H1 (cell line): Measurements from ENCODE around the gene GRK3.
"Not testable (repeated sequence)": the region's sequence is repeated elsewhere in the genome, so short reads cannot be mapped to it uniquely, and the experiment has no call there.

ENCODE experiments used
- EP300 ChIP-seq, 2 experiments: IDR thresholded peaks; 1 replicate in 1 of 2; 2 replicates in 1 of 2; pipeline ENCODE4 v1.6.1; 2011 to 2012; ENCODE audit warnings: low read depth in 2 of 2, low read length in 2 of 2, mild to moderate bottlenecking in 2 of 2, borderline replicate concordance in 1 of 2, inconsistent platforms in 1 of 2, moderate library complexity in 1 of 2
- POLR2A ChIP-seq, 2 experiments: IDR thresholded peaks; 1 replicate in 1 of 2; 2 replicates in 1 of 2; pipeline ENCODE4 v1.6.1; 2011; ENCODE audit warnings: low read depth in 2 of 2, low read length in 2 of 2, mild to moderate bottlenecking in 2 of 2; ENCODE audit errors: control extremely low read depth in 1 of 2
- POLR2AphosphoS5 ChIP-seq: IDR thresholded peaks from 2 replicates; pipeline ENCODE4 v1.6.1; 2011; ENCODE audit warnings: low read depth, low read length
- TAF1 ChIP-seq: IDR thresholded peaks from 2 replicates; pipeline ENCODE4 v1.6.1; 2011; ENCODE audit warnings: mild to moderate bottlenecking, low read depth, low read length
- TF ChIP-seq, protein P1 (sequence below), 3 experiments: IDR thresholded peaks; 1 replicate in 2 of 3; 2 replicates in 1 of 3; pipeline versions ENCODE4 v1.5.1 to v1.6.1; 2011; ENCODE audit warnings: low read length in 3 of 3, mild to moderate bottlenecking in 3 of 3, inconsistent platforms in 2 of 3, low read depth in 1 of 3, moderate library complexity in 1 of 3; ENCODE audit not compliant: insufficient read depth in 1 of 3; ENCODE audit errors: control extremely low read depth in 1 of 3

DNA sequence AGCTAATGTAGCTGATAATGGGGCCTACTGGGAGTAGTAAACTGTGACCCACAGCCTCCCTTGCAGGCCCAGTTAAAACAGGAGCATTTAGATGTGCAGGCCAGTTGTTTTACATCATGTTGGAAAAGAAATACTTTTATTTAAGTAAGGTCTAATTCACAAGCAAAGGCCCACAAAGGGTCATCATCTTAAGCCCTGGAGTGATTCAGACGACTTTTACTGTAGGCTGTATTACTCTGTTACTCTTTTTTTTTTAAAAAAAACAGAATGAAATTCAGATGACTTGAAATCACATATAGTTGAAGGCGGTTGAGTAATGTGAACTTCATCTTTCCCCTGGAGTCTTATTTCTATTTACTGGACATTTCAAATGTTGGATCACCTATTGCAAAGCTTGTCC is 3.6 kb downstream of the GRK3 start:
- not testable (repeated sequence) for TF ChIP-seq POLR2AphosphoS5; POLR2A (IDR thresholded peaks at IDR 0.05; ENCODE audit: control extremely low read depth in 1 of 2, low read depth in 2 of 2, low read length in 2 of 2); EP300 (IDR thresholded peaks at IDR 0.05; ENCODE audit: borderline replicate concordance in 1 of 2, low read depth in 2 of 2, low read length in 2 of 2); TAF1
- TF ChIP-seq, protein P1, sequence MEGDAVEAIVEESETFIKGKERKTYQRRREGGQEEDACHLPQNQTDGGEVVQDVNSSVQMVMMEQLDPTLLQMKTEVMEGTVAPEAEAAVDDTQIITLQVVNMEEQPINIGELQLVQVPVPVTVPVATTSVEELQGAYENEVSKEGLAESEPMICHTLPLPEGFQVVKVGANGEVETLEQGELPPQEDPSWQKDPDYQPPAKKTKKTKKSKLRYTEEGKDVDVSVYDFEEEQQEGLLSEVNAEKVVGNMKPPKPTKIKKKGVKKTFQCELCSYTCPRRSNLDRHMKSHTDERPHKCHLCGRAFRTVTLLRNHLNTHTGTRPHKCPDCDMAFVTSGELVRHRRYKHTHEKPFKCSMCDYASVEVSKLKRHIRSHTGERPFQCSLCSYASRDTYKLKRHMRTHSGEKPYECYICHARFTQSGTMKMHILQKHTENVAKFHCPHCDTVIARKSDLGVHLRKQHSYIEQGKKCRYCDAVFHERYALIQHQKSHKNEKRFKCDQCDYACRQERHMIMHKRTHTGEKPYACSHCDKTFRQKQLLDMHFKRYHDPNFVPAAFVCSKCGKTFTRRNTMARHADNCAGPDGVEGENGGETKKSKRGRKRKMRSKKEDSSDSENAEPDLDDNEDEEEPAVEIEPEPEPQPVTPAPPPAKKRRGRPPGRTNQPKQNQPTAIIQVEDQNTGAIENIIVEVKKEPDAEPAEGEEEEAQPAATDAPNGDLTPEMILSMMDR (IDR thresholded peaks at IDR 0.05; ENCODE audit: control extremely low read depth in 1 of 3, insufficient read depth in 1 of 3, low read depth in 1 of 3, low read length in 3 of 3): not testable (repeated sequence)
